Adrenal gland (tissue), 5 donors: Measurements from ENCODE around the gene MTUS2.

Source experiments
- POLR2A ChIP-seq, 2 donors: fragments of 450-650 bp; IDR thresholded peaks; one replicate each; pipeline ENCODE4 v1.6.1; 2017; ENCODE audit warnings: antibody characterized with exemption in 2 of 2, mild to moderate bottlenecking in 2 of 2, moderate library complexity in 1 of 2
- TF ChIP-seq, protein P1 (sequence below), 6 experiments: fragments of 450-650 bp in 4 of 6; fragments of 200-600 bp in 2 of 6; sonication (generic) in 1 of 6; IDR thresholded peaks; 1 replicate in 5 of 6; 2 replicates in 1 of 6; pipeline versions ENCODE4 v1.5.1 to v1.8.0; 2016 to 2021; ENCODE audit warnings: antibody characterized with exemption in 6 of 6, mild to moderate bottlenecking in 2 of 6, moderate library complexity in 1 of 6
- donor health status: DM: no; HTN: no; CAD: no.

GRCh38 chr13:29185926-29186325, 365.8 kb downstream of the MTUS2 start:
- TF ChIP-seq, protein P1, sequence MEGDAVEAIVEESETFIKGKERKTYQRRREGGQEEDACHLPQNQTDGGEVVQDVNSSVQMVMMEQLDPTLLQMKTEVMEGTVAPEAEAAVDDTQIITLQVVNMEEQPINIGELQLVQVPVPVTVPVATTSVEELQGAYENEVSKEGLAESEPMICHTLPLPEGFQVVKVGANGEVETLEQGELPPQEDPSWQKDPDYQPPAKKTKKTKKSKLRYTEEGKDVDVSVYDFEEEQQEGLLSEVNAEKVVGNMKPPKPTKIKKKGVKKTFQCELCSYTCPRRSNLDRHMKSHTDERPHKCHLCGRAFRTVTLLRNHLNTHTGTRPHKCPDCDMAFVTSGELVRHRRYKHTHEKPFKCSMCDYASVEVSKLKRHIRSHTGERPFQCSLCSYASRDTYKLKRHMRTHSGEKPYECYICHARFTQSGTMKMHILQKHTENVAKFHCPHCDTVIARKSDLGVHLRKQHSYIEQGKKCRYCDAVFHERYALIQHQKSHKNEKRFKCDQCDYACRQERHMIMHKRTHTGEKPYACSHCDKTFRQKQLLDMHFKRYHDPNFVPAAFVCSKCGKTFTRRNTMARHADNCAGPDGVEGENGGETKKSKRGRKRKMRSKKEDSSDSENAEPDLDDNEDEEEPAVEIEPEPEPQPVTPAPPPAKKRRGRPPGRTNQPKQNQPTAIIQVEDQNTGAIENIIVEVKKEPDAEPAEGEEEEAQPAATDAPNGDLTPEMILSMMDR (IDR thresholded peaks at IDR 0.05), result no peak
- no peak for TF ChIP-seq POLR2A (IDR thresholded peaks at IDR 0.05)
